GM23248 (cell line): Measurements from ENCODE around the gene AGMO.

Experiments used
- EZH2 ChIP-seq: fragments of 200-600 bp; sonication (generic); IDR thresholded peaks from 2 replicates; pipeline ENCODE4 v1.6.1; 2018; ENCODE audit warnings: antibody characterized with exemption, mild to moderate bottlenecking; ENCODE audit not compliant: insufficient read depth, poor library complexity, severe bottlenecking
- EZH2phosphoT487 ChIP-seq: fragments of 200-600 bp; sonication (generic); IDR thresholded peaks from 2 replicates; pipeline ENCODE4 v1.6.1; 2018; ENCODE audit warnings: antibody characterized with exemption, moderate library complexity, mild to moderate bottlenecking, low read depth; ENCODE audit not compliant: insufficient read depth

- TF ChIP-seq EZH2 (no peak), EZH2phosphoT487 (no peak)
Observed at GRCh38 chr7:15402436-15403136, 159.2 kb downstream of the AGMO start.
